SK-N-SH (cell line): Measurements from ENCODE around the gene PGF. TPM values are rescaled to one million over a fixed set of nuclear protein-coding genes. Genes with fewer than 3 reads are reported as not detected.

Experiments used
- CTCF ChIA-PET: fragments of 300-600, 350-600 bp; formaldehyde crosslinking; extraction: SDS; loops from one replicate; lab custom pipeline; 2021; lab: Yijun Ruan, JAX
- POLR2A ChIA-PET: fragments of 350-600 bp; sonication (Branson Sonifier 250); formaldehyde crosslinking; extraction: SDS; loops from one replicate; lab custom pipeline; 2020; ENCODE audit warnings: antibody characterized with exemption, inconsistent platforms; lab: Yijun Ruan, JAX
- DNase-seq: peaks from one replicate; pipeline ENCODE4 v3.0.0; 2012
- H2AFZ ChIP-seq: fragments of 200-600 bp; sonication (generic); 2 replicates; pipeline ENCODE4 v1.8.1; 2016; ENCODE audit warnings: antibody characterized with exemption, mild to moderate bottlenecking, low read depth
- H3F3A ChIP-seq: fragments of 200-600 bp; sonication (generic); replicated peaks from 2 replicates; pipeline ENCODE3; 2016; ENCODE audit warnings: antibody characterized with exemption, mild to moderate bottlenecking; ENCODE audit not compliant: insufficient read depth
- H3K27ac ChIP-seq, 2 experiments: fragments of 200-500 bp in 1 of 2; fragments of 200-600 bp in 1 of 2; sonication (Bioruptor generic) in 1 of 2; sonication (generic), shearing (Covaris generic) in 1 of 2; 2 replicates each; pipeline versions ENCODE4 v1.5.1 to v1.6.1; 2014 to 2016; ENCODE audit warnings: low read depth in 2 of 2, inconsistent platforms in 1 of 2, low read length in 1 of 2, mild to moderate bottlenecking in 1 of 2, mixed read lengths in 1 of 2
- H3K27me3 ChIP-seq: fragments of 200-600 bp; sonication (generic), shearing (Covaris generic); 2 replicates; pipeline ENCODE4 v1.6.1; 2016; ENCODE audit warnings: mixed run types; ENCODE audit not compliant: insufficient read depth
- H3K36me3 ChIP-seq, 2 experiments: fragments of 200-500 bp in 1 of 2; fragments of 200-600 bp in 1 of 2; sonication (Bioruptor generic) in 1 of 2; sonication (generic) in 1 of 2; replicated peaks in 1 of 2; 2 replicates each; pipeline versions ENCODE3 to v1.5.1; 2014 to 2016; ENCODE audit warnings: low read length in 1 of 2, mild to moderate bottlenecking in 1 of 2; ENCODE audit not compliant: insufficient read depth in 2 of 2, control insufficient read depth in 1 of 2
- H3K4me1 ChIP-seq, 2 experiments: fragments of 200-500 bp in 1 of 2; fragments of 200-600 bp in 1 of 2; sonication (Bioruptor generic) in 1 of 2; sonication (generic), shearing (Covaris generic) in 1 of 2; 2 replicates each; pipeline versions ENCODE4 v1.5.1 to v1.6.1; 2014 to 2016; ENCODE audit warnings: low read depth in 1 of 2, low read length in 1 of 2, mixed run types in 1 of 2; ENCODE audit not compliant: insufficient read depth in 2 of 2, control insufficient read depth in 1 of 2
- H3K4me2 ChIP-seq: fragments of 200-600 bp; sonication (generic), shearing (Covaris generic); 2 replicates; pipeline ENCODE4 v1.6.1; 2017; ENCODE audit warnings: mixed run types
- H3K4me3 ChIP-seq, 2 experiments: fragments of 200-500 bp in 1 of 2; fragments of 200-600 bp in 1 of 2; sonication (Bioruptor generic) in 1 of 2; sonication (generic), shearing (Covaris generic) in 1 of 2; 2 replicates each; pipeline versions ENCODE4 v1.5.1 to v1.8.1; 2014 to 2016; ENCODE audit warnings: low read depth in 2 of 2, inconsistent platforms in 1 of 2, low read length in 1 of 2, mild to moderate bottlenecking in 1 of 2, mixed read lengths in 1 of 2, moderate library complexity in 1 of 2
- H3K79me2 ChIP-seq: fragments of 200-600 bp; sonication (generic); 2 replicates; pipeline ENCODE4 v1.8.1; 2017; ENCODE audit warnings: mild to moderate bottlenecking; ENCODE audit not compliant: insufficient read depth
- H3K9ac ChIP-seq: fragments of 200-600 bp; sonication (generic); 2 replicates; pipeline ENCODE4 v1.6.1; 2017; ENCODE audit warnings: mixed run types
- H3K9me2 ChIP-seq: fragments of 200-600 bp; sonication (generic); 2 replicates; pipeline ENCODE4 v1.6.1; 2017; ENCODE audit warnings: mixed run types
- H3K9me3 ChIP-seq: fragments of 200-600 bp; sonication (generic); 2 replicates; pipeline ENCODE4 v1.6.1; 2017; ENCODE audit warnings: mixed run types, mild to moderate bottlenecking, moderate library complexity
- H4K20me1 ChIP-seq: fragments of 200-600 bp; sonication (generic); 2 replicates; pipeline ENCODE4 v1.6.1; 2017; ENCODE audit warnings: mild to moderate bottlenecking, mixed run types; ENCODE audit not compliant: insufficient read depth
- CHD2 ChIP-seq: fragments of 150-350 bp; IDR thresholded peaks from 2 replicates; pipeline ENCODE4 v1.6.1; 2018; ENCODE audit warnings: low read length; ENCODE audit not compliant: partially characterized antibody
- FOSL2 ChIP-seq: IDR thresholded peaks from 2 replicates; pipeline ENCODE4 v1.4.0; 2012; ENCODE audit warnings: low read depth, mild to moderate bottlenecking, moderate library complexity, borderline replicate concordance
- FOXM1 ChIP-seq: IDR thresholded peaks from 2 replicates; pipeline ENCODE4 v1.4.0; 2012; ENCODE audit warnings: low read depth, mild to moderate bottlenecking
- GATA2 ChIP-seq: sonication (generic); formaldehyde crosslinking; IDR thresholded peaks from 2 replicates; pipeline ENCODE4 v1.5.0; 2020; ENCODE audit warnings: mild to moderate bottlenecking, missing genetic modification reagents
- JUND ChIP-seq: IDR thresholded peaks from 2 replicates; pipeline ENCODE4 v1.4.0; 2012
- MXI1 ChIP-seq: IDR thresholded peaks from 2 replicates; pipeline ENCODE4 v1.6.1; 2012; ENCODE audit warnings: mild to moderate bottlenecking, low read depth, low read length, improper control_type of control experiment
- NFIC ChIP-seq: IDR thresholded peaks from 2 replicates; pipeline ENCODE4 v1.4.0; 2012; ENCODE audit warnings: borderline replicate concordance
- NRF1 ChIP-seq: IDR thresholded peaks from 2 replicates; pipeline ENCODE4 v1.6.1; 2012; ENCODE audit warnings: low read depth, mild to moderate bottlenecking, low read length
- POLR2AphosphoS5 ChIP-seq: IDR thresholded peaks from 2 replicates; pipeline ENCODE4 v1.6.1; 2012; ENCODE audit warnings: low read depth, low read length
- RAD21 ChIP-seq: IDR thresholded peaks from 2 replicates; pipeline ENCODE4 v1.6.1; 2012; ENCODE audit warnings: mild to moderate bottlenecking, low read length
- RCOR1 ChIP-seq: fragments of 150-350 bp; IDR thresholded peaks from 2 replicates; pipeline ENCODE4 v1.6.1; 2017; ENCODE audit warnings: antibody characterized with exemption, low read length
- RFX5 ChIP-seq: IDR thresholded peaks from 2 replicates; pipeline ENCODE4 v1.6.1; 2012; ENCODE audit warnings: mild to moderate bottlenecking, improper control_type of control experiment, low read length
- SMC3 ChIP-seq: IDR thresholded peaks from 2 replicates; pipeline ENCODE4 v1.6.1; 2012; ENCODE audit warnings: low read depth, low read length, improper control_type of control experiment
- TCF12 ChIP-seq: IDR thresholded peaks from 2 replicates; pipeline ENCODE4 v1.4.0; 2012
- YY1 ChIP-seq: IDR thresholded peaks from 2 replicates; pipeline ENCODE4 v1.4.0; 2012; ENCODE audit warnings: low read depth, mild to moderate bottlenecking
- WGBS: methylation state at CpG from one replicate; pipeline ENCODE4 v1.1.6; 2017; ENCODE audit warnings: low lambda C conversion rate; 5-methylcytosine and 5-hydroxymethylcytosine counted together
- polyA plus RNA-seq, 3 experiments: library from polyadenylated mRNA; depleted of rRNA; stranded (reverse); fragments of >200 nt; gene quantifications; 2 replicates each; pipeline ENCODE4 v1.2.3, GENCODE V29; 2012
- TF ChIP-seq, protein P1 (sequence below): IDR thresholded peaks from 2 replicates; pipeline ENCODE4 v1.4.0; 2012; ENCODE audit warnings: low read depth
- TF ChIP-seq, protein P2 (sequence below): IDR thresholded peaks from 2 replicates; pipeline ENCODE4; 2012

PGF gene
- polyA plus RNA-seq, 1 of the 3 experiments (the other 2 are of a cell fraction): 4.4 TPM

DNA sequence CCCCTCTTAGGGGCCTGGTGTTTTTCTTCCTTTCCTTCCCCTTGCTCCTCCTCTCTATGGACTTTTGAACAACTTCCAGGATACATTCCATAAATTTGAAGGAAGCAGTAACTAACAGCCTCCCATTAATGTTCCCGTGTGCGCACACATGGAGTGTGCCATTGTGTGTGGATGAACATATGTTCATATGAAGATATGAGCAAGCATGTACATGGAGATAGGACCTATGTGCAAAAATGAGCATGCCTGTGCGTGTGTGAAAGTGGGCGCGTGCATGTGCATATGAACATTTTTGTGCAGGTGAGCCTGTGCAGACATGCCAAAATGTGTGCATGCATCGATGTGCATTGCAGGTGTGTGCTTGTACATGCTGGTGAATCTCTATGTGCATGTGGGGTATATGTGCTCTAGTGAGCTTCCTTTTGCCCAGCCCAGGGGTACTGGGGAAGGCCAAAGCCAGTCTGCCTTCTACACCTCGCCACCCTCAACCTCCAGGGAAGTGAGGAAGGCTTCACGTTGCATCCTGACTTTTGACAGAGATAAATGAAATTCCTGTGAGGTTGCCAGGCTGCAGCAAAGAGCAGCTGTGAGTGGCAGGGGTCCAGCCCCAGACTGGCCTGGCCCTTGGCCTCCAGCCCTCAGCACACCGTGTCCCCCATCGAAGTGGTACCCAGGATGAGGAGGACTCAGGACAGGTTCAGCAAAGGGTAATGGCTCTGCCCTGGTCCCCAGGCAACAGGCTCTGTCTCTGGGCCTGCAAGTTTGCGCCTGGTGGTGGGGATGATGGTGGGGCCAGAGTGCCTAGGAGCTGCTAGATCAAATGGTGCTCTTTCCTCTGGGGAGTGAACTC, 21.1 kb upstream of the PGF start:
- CTCF ChIA-PET: interaction anchor here (0.7 to 1.7 kb wide), 5 partner anchors 12 to 111 kb away, joined by 3 to 5 read pairs (median 4); no protein-coding TSS in a partner anchor
- WGBS: 88% methylated on average over 9 of the region's 11 CpGs
- no peaks in the 10 kb centered on the region for H3F3A ChIP-seq
- H3K79me2 ChIP-seq: no peaks in the 10 kb centered on the region
- no peak overlapping the region for H3K9ac ChIP-seq
- H3K4me3 ChIP-seq: no peak overlapping the region
- H3K9me3 ChIP-seq: no peaks in the 10 kb centered on the region
- POLR2A ChIA-PET: interaction anchor here (1.2 kb wide), 1 partner anchor 13 kb away, joined by 4 read pairs; no protein-coding TSS in a partner anchor
- H3K27me3 ChIP-seq: no peaks in the 10 kb centered on the region
- no peak overlapping the region; a peak in 1 of 4 replicates for H3K27ac ChIP-seq
- no peak overlapping the region for H2AFZ ChIP-seq
- no peaks in the 10 kb centered on the region for H3K36me3 ChIP-seq
- H3K4me2 ChIP-seq: no peak overlapping the region
- H3K9me2 ChIP-seq: no peaks in the 10 kb centered on the region
- no peaks in the 10 kb centered on the region for H4K20me1 ChIP-seq
- peaks cover 30 to 85% of the 10 kb centered on the region in 2 experiments; a peak in 3 of 4 replicates for H3K4me1 ChIP-seq
- no peak for DNase-seq
- TF ChIP-seq CHD2: no peak
- TF ChIP-seq, protein P1, sequence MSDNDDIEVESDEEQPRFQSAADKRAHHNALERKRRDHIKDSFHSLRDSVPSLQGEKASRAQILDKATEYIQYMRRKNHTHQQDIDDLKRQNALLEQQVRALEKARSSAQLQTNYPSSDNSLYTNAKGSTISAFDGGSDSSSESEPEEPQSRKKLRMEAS: no peak
- no peak for TF ChIP-seq RAD21
- TF ChIP-seq GATA2 (CRISPR knock-in tag): no peak
- TF ChIP-seq JUND: no peak
- TF ChIP-seq, protein P2, sequence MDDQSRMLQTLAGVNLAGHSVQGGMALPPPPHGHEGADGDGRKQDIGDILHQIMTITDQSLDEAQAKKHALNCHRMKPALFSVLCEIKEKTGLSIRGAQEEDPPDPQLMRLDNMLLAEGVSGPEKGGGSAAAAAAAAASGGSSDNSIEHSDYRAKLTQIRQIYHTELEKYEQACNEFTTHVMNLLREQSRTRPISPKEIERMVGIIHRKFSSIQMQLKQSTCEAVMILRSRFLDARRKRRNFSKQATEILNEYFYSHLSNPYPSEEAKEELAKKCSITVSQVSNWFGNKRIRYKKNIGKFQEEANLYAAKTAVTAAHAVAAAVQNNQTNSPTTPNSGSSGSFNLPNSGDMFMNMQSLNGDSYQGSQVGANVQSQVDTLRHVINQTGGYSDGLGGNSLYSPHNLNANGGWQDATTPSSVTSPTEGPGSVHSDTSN: no peak
- no peak for TF ChIP-seq TCF12
- TF ChIP-seq FOXM1: no peak
- no peak for TF ChIP-seq FOSL2
- no peak for TF ChIP-seq YY1
- TF ChIP-seq SMC3: no peak
- no peak for TF ChIP-seq MXI1
- TF ChIP-seq NRF1: no peak
- TF ChIP-seq RFX5: no peak
- TF ChIP-seq RCOR1: no peak
- no peak for TF ChIP-seq NFIC
- TF ChIP-seq POLR2AphosphoS5: no peak
